GM21526 (cell line): ENCODE results near the gene ZNF75A.

Experiments
- ATAC-seq: cut with Tn5 transposase; IDR thresholded peaks from one replicate; pipeline ENCODE4 v1.9.1; 2021; ENCODE audit warnings: moderate library complexity; ENCODE audit not compliant: unreplicated experiment, low FRiP score

Gene ZNF75A

DNA sequence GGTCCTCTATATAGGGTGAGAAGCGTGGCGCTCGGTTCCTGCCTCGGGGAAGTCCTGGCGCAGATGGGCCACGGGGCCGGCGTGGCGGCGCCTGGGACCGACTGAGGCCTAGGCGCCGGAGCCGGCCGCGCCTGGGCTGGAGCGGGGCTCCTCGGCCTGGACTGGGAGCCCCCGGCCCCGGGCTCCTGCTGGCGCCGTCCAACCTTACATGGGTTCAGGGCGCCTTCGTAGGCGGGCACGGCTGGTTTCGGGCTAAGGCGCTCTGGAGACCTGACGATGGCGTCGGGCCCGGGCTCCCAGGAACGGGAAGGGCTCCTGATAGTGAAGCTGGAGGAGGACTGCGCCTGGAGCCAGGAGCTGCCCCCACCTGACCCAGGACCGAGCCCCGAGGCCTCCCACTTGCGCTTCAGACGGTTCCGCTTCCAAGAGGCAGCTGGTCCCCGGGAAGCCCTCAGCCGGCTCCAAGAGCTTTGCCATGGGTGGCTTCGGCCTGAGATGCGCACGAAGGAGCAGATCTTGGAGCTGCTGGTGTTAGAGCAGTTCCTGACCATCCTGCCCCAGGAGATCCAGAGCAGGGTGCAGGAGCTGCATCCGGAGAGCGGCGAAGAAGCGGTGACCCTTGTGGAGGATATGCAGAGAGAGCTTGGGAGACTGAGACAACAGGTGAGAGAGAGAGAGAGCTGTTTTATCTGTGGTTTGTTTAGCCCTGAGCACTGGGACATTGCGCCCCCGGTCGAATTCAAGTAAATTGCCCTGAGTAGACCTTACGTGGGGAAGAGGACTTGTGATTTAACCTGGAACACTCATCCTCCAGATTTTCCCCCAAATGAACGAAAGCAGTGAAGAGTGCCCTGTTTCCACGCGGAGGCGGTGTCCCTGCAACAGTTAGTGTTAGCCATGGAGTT lies 21.5 kb upstream of the ZNF75A start:
- ATAC-seq = peak; percentile 18

- ATAC-seq = no peak
Observed at GRCh38 chr16:3285131-3285530, 20.2 kb upstream of the ZNF75A start.

GRCh38 chr16:3289998-3290673 lies 15.2 kb upstream of the ZNF75A start:
- ATAC-seq = no peak

- ATAC-seq = no peak
Observed at GRCh38 chr16:3292604-3293003, 12.7 kb upstream of the ZNF75A start.

DNA sequence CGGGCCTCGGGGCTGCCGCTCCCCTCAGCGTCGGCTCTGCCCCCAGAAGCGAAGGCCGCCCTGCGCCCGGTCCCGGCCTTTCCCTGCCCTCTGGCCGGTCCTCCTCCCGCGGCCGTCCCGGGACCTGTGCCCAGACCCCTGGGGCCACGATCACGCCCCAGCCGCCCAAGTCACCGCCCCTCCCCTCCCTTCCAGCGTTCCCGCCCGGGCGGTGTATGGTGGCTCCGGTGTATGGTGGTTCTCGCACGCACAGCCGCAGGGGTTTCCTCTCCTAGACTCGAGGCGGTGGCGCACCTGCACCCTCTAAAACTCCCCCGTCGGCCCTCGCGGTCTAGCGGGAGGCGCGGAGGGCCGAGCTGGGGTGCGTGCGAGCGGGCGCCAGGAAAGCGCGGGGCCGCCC lies 10.1 kb upstream of the ZNF75A start:
- no peak for ATAC-seq

DNA sequence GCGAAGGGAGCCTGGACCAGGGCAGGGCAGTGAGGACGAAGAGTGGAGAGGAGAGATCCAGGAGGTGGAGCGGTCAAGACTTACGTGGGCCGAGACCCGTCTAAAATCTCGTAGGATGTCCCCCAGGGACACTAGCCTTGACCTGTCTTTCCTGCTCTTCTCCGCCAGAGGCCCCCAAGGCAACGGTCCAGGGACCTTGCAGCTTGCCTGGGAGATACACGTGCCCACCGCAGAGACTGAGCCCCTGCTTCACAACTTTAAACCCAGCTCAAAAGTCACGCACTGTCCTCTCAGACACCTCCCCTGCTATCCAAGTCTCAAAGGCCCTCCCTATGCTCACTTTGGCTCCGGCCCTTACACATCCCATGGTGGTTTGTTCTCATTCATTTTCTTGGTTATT lies 9.5 kb upstream of the ZNF75A start:
- no peak for ATAC-seq

GRCh38 chr16:3304370-3304769 lies 927 bp upstream of the ZNF75A start:
- ATAC-seq = no peak

DNA sequence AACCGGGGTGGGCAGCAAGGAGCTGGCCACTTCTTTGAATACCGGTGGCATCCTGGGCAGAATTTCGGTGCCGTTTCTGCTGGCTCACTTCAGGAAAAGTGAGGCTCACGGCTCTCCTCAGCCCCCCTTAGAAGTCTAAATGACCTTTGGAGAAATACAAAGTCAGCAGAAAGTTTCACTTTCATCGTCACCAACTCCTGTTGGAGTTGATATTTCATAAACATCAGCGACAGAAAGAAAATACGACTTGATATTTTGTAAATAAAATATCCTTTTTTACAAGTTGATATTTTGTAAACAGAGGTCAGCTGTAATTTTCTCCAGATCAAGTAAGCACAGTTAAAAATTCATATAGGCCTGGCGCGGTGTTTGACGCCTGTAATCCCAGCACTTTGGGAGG lies 781 bp downstream of the ZNF75A start:
- ATAC-seq = no peak

GRCh38 chr16:3311496-3311895 lies 6.2 kb downstream of the ZNF75A start:
- ATAC-seq = no peak

- ATAC-seq = no peak
Observed at GRCh38 chr16:3317315-3317999, 12.2 kb downstream of the ZNF75A start.

DNA sequence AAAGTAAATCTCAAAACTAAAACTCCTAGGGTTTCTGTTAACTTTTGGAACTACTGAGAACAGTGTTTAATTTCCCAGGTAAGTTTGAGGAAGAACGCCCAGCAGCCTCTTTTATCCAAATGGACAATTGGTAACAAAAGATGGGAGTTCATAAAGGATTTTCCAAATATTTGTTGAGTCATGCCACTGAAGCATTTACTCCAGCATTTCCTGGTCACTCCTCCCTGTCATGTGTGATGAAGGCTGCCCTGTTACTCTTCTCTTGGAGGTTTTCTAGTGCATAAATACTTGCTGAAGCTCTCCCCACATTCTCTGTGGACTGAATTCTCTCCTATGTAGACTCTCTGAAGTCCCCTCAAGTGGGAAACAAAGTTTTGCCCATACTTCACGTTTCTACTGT lies 16.5 kb downstream of the ZNF75A start:
- ATAC-seq = no peak

- no peak for ATAC-seq
Observed at GRCh38 chr16:3327514-3327913, 22.2 kb downstream of the ZNF75A start.

DNA sequence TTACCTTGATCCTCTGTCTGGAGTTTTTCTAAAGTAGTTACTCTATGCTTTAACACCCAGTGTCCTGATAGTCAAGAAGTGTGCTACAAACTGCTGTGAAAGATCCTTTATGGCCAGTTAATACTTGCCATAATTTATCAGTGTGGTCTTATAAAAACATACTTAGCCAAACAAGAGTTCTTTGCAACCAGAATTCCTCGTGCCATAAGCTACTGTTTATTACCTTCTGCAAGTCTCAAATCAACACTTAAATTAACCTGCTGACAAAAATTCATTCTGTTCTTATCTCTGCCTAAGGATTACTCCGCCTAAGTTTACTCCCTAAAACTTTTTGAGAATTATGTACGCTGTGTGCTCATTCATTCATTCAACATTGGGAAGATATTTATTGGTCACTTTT lies 22.8 kb downstream of the ZNF75A start:
- ATAC-seq = no peak

- no peak for ATAC-seq
Observed at GRCh38 chr16:3328643-3329042, 23.3 kb downstream of the ZNF75A start.

GRCh38 chr16:3346041-3346440 lies 40.7 kb downstream of the ZNF75A start:
- ATAC-seq = no peak

DNA sequence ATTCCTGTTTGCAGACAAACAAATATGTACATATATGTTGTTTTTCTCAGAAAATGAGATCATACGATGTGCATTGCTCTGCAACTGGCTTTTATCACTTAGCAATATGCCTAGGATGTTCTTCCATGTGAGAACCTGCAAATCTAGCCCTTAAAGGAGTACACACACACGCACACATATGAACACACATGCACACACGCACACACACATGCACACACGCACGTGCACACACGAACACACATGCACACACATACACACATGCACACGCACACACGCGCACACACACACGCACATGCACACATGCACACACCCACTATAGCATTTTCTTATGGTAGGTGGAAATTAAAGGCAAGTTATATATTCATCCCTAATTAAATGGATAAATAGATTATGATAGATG lies 42.3 kb downstream of the ZNF75A start:
- no peak for ATAC-seq

- no peak for ATAC-seq
Observed at GRCh38 chr16:3348547-3349167, 43.4 kb downstream of the ZNF75A start.

- ATAC-seq = no peak
Observed at GRCh38 chr16:3349175-3349574, 43.9 kb downstream of the ZNF75A start.

DNA sequence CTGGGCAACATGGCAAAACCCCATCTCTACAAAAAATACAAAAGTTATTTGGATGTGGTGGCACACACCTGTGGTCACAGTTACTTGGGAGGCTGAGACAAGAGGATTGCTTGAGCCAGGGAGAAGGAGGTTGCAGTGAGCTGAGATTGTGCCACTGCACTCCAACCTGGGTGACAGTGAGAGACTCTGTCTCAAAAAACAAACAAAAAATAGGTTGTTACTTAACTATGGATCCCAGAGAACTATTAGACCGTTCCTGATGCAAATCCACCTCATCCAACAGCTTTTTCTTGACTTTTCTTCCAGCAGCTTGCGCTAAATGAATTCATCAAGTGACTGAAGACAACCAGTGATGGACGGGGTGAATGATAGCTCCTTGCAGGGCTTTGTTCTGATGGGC lies 50.3 kb downstream of the ZNF75A start, which contains the start of gene OR2C1:
Gene OR2C1, plus strand, starts transcription at position 301 of the 400 bp plus-strand sequence. Its CDS starts 52 bp downstream, at position 353.
- ATAC-seq = no peak

DNA sequence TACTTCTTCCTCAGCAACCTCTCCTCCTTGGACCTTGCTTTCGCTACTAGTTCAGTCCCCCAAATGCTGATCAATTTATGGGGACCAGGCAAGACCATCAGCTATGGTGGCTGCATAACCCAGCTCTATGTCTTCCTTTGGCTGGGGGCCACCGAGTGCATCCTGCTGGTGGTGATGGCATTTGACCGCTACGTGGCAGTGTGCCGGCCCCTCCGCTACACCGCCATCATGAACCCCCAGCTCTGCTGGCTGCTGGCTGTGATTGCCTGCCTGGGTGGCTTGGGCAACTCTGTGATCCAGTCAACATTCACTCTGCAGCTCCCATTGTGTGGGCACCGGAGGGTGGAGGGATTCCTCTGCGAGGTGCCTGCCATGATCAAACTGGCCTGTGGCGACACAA lies 50.8 kb downstream of the ZNF75A start:
- no peak for ATAC-seq

DNA sequence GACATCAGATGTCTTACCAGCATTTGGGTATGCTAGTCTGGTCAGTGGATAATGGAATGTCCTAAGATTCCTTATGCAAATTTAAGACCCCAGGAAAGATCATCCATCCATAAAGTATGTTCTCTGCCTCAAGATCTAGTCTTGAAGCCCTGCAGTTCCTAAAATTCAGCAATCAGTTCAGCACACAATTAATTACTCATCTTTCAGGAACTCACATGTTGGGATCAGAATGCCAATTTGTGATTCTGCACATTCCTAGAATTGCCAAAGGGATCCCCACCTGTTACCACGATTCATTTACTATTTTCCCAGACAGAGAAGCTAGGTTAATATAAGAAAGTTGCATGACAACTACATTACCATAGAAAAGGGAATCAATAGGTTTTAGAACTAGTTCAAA lies 53.6 kb downstream of the ZNF75A start:
- ATAC-seq = no peak
